Right forelimb (tissue), 1 donor: ENCODE measurements around the gene BHLHA15.

ENCODE experiments used
- DNase-seq: peaks from one replicate; pipeline ENCODE4 v3.0.0-alpha.2; 2018

The BHLHA15 gene

DNA sequence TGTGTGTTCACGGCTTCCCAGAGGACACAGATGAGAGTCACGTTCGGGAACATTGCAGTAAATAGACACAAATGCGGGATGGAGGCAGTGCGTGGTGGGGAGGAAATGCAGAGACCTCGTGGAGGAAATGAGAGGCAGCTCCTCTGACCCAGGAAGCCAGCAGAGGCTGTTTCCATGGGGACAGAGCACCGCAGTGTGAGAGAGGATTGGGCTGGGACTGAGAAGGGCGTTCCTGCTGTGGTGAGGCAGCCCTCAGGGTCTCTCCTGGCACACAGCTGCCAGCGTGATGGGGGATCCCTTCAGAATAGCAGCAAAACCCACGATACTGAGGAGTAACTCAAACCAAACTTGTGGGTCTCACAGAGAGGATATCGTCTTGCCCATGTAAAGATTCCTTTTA lies 21.7 kb upstream of the BHLHA15 start:
- no peak for DNase-seq

- DNase-seq = no peak
These were observed 19.4 kb upstream of the BHLHA15 start for GRCh38 chr7:98191668-98192431.

DNA sequence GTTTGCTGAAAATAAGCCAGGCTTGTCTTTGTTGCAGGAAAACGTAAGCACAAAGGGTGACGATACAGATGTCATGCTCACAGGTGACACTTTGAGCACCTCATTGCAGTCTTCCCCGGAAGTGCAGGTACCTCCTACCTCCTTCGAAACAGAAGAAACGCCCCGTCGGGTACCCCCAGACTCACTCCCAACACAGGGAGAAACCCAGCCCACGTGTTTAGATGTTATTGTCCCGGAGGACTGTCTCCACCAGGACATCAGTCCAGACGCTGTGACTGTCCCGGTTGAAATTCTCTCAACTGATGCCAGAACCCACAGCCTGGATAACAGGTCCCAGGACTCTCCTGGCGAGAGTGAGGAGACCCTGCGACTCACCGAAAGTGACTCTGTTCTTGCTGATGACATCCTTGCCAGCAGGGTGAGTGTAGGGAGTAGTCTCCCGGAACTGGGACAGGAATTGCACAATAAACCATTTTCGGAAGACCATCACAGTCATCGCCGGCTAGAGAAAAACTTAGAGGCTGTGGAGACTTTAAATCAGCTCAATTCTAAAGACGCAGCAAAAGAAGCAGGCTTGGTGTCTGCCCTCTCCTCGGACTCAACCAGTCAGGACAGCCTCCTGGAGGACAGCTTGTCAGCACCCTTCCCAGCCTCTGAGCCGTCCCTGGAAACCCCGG lies 18.3 kb upstream of the BHLHA15 start:
- DNase-seq = no peak

DNA sequence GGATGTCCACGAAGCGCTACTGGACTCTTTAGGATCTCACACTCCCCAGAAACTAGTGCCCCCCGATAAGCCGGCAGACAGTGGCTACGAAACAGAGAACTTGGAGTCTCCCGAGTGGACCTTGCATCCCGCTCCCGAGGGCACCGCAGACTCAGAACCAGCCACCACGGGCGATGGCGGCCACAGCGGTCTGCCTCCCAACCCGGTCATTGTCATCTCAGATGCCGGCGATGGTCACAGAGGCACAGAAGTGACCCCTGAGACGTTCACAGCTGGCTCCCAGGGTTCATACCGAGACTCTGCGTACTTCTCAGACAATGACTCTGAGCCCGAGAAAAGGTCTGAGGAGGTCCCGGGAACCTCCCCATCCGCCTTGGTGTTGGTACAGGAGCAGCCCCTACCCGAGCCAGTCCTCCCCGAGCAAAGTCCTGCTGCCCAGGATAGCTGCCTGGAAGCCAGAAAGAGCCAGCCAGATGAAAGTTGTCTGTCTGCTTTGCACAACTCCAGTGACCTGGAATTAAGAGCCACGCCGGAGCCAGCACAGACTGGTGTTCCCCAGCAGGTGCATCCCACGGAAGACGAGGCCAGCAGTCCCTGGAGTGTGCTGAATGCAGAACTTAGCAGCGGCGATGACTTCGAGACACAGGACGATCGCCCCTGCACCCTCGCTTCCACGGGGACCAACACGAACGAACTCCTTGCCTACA lies 17.6 kb upstream of the BHLHA15 start:
- no peak for DNase-seq

DNA sequence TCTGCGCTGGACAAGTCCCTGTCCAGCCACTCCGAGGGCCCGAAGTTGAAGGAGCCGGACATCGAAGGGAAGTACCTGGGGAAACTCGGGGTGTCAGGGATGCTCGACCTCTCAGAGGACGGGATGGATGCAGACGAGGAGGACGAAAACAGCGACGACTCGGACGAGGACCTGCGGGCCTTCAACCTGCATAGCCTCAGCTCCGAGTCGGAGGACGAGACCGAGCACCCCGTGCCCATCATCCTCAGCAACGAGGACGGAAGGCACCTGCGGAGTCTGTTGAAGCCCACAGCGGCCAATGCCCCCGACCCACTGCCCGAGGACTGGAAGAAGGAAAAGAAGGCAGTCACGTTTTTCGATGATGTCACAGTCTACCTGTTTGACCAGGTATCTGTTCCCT lies 17.1 kb upstream of the BHLHA15 start:
- DNase-seq = no peak

- DNase-seq = no peak
These were observed 16.4 kb upstream of the BHLHA15 start for GRCh38 chr7:98194672-98195457.

DNA sequence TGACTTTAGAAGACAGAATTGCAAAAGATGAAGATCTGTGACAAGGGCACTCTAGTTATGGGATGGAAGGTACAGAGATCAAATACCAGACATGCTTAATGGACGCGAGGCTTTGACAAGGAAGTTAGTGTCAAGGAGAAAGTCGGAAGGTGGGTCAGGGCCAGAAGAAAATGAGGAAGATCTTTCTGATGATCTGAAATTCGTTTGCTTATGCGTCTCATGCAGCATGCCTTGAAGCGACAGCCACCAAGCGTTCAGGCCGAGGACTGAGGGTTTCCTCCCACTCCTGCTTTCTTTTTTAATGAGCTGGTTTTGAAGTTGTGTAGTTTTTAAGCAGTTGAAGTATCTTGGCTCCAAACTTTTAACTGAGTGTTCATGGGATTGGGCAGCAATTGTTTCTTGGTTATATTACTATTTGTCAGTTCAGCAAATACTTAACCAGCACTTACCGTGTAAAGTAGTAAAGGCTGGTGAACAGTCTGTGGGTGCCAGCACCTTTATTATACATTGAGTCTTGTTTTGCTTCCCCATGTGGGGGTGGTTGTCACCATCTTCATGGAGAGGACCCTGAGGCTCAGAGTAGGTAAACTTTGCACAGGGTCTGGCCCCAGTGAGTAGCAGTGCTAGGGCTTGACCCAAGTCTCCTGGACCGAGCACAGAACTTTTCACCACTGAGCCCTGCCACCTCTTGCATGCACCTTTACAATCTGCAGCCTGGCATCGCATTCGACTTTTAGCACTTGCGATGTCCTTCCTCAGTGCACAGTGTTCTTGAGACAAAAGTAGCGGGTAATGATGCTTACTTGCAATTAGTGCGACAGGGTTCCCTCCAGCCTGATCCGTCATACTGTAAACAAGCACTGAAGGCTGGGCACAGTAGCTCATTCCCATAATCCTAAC lies 14.3 kb upstream of the BHLHA15 start:
- DNase-seq = no peak

GRCh38 chr7:98199131-98199530 lies 12.1 kb upstream of the BHLHA15 start:
- DNase-seq = no peak

GRCh38 chr7:98200364-98200763 lies 10.9 kb upstream of the BHLHA15 start:
- DNase-seq = no peak

DNA sequence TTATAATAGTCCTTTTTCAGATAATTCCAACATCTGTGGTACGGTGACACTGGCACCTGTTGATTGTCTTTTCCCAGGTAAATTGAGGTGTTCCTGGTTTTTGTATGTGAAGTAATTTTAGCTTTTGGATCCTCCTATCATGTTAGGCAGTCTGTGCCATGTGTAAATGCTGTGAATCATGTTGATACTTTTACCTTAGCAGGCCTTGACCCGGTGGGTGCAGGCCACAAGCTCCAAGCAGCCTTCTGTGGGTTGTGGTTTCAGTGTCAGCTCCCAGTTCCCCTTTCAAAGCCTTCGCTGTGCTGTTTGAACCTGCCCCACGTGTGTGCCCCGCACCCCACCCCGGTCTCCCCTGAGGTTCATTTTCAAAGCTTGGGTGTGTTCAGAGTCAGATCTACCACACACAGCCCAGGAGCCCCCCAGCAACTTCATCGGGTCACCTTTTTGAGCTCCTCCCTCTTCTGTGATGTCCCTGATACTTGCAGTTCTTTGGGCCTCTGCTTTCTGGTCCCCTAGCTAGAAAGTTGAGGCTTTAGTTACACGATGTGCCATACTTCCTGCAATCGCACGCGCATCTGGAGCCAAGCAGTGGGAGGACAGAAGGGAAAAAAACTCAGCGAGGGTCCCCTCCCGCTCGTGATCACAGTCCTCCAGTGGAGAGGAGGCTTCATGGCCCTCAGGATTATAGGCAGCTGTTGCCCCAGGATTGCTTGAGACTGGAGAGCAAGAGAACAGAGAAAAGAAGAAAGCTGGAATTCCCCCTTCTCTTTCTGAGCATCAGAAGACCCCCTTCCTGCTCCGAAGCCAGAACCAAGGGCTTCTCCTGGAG lies 8.7 kb upstream of the BHLHA15 start:
- no peak for DNase-seq

DNA sequence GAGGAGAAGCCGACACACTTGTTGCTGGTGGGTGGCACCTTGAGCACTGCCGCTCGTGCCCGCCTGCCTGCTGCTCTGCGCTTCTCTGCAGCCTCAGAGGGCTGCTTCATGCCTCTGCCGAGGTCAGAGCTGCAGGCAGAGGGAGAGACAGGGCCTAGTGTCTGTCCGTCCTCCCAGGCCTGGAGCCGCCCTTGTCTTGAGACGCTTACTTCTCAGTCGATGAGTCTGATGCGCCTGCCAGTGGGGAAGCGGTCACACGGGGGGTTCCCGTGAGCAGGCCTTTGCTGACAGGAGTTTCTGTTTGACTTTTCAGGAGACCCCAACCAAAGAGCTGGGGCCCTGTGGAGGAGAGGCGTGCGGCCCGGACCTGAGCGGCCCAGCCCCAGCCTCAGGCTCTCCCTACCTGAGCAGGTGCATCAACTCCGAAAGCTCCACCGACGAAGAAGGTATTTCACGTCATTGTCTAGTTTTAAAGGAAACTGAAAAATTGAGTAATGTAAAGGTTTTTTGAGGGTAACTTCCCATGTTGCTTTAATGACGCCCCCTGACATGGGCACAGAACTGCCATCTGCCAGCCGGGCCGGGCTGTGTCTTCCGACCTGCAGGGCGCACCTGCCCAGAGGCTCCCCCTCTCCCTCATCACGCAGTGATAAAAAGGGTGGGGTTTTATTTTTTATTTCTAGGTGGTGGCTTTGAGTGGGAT lies 7.8 kb upstream of the BHLHA15 start:
- no peak for DNase-seq

DNA sequence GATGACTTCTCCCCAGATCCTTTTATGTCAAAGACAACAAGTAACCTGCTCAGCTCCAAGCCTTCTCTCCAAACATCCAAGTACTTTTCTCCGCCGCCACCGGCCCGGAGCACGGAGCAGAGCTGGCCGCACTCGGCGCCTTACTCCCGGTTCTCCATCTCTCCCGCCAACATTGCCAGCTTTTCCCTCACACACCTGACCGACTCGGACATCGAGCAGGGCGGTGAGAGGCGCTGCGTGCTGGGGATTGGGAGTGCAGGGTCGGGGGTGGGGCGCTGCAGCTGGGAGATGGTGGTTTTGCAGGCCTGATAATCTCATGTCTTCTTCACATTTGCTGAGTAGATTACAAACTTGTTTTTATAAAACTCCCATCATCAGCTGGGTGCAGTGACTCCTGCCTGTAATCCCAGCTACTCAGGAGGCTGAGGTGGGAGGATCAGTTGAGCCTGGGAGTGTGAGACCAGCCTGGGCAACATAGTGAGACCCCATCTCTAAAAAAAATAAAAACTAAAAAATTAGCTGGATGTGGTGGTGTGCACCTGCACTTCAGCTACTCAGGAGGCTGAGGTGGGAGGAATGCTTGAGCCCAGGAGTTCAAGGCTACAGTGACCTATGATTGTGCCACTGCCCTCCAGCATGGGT lies 7.2 kb upstream of the BHLHA15 start:
- DNase-seq = no peak

GRCh38 chr7:98204670-98205069 lies 6.6 kb upstream of the BHLHA15 start:
- DNase-seq = no peak

- no peak for DNase-seq
These were observed 5.9 kb upstream of the BHLHA15 start for GRCh38 chr7:98205162-98205845.

GRCh38 chr7:98206451-98207330 lies 4.5 kb upstream of the BHLHA15 start:
- DNase-seq = no peak

DNA sequence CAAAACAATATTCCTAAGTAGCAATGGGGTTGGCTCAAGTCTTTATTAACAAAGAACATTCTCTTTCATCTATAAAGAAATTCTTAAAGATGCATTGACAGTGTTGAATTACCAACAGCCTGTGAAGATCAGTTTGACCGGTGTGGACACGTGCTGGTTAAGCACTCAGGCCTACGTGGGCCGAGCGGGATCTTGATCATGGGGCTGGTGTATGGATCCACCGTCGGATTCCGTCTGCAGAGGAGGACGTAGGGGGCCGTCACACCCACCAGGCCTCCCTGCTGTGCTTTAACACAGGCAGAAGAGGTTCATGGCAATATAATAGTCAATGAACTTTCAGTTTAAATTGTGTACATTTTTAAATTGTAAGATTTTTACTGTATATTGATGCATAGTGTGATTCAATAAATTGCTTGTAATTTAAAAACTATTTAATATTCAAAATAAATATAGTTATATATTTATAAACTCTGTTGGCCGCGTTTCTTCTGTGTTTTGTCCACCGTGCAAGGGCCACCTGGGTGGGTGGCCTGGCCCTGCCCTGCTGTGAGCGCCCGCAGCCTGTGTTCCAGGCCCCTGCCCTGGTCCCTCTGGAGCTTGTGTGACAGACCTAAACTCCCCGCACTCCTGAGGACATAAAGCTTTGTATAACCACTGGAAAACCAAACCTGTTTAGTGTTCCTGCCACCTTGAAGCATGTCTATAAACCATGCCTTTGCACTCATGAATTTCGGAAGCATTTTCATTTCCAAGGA lies 1.9 kb upstream of the BHLHA15 start:
- no peak for DNase-seq

GRCh38 chr7:98210513-98211220 lies 572 bp upstream of the BHLHA15 start:
- no peak for DNase-seq
